SU-DHL-6 (cell line): ENCODE measurements around the gene IFI44.

Experiments used
- H2AFZ ChIP-seq: fragments of 200-600 bp; sonication (generic); 2 replicates; pipeline ENCODE4 v1.6.1; 2014; ENCODE audit warnings: low read depth, mild to moderate bottlenecking, moderate library complexity, mixed read lengths, antibody characterized with exemption, low read length; ENCODE audit not compliant: severe bottlenecking
- H3F3A ChIP-seq: fragments of 200-600 bp; shearing (Covaris generic); 2 replicates; pipeline ENCODE4 v1.6.0; 2016; ENCODE audit warnings: antibody characterized with exemption, mild to moderate bottlenecking; ENCODE audit not compliant: insufficient read depth
- H3K27ac ChIP-seq: fragments of 200-600 bp; sonication (generic); 2 replicates; pipeline ENCODE4 v1.5.1; 2016; ENCODE audit warnings: low read depth, mild to moderate bottlenecking, low read length, moderate library complexity, mixed read lengths
- H3K27me3 ChIP-seq: fragments of 200-600 bp; sonication (generic), shearing (Covaris generic); 2 replicates; pipeline ENCODE4 v1.6.0; 2014; ENCODE audit warnings: mild to moderate bottlenecking, low read length
- H3K36me3 ChIP-seq: fragments of 200-600 bp; sonication (generic); 2 replicates; pipeline ENCODE4 v1.6.1; 2014; ENCODE audit warnings: mild to moderate bottlenecking, low read length, mixed read lengths
- H3K4me2 ChIP-seq: fragments of 300-600, 200-600 bp; shearing (Covaris generic), sonication (generic); 2 replicates; pipeline ENCODE4 v1.6.0; 2014; ENCODE audit warnings: low read length, low read depth, mild to moderate bottlenecking; ENCODE audit not compliant: poor library complexity, severe bottlenecking
- H3K4me3 ChIP-seq: fragments of 200-600 bp; sonication (generic); 2 replicates; pipeline ENCODE4 v1.5.1; 2014; ENCODE audit warnings: antibody characterized with exemption, low read length, mild to moderate bottlenecking, mixed read lengths; ENCODE audit not compliant: insufficient read depth, poor library complexity, severe bottlenecking
- H3K79me2 ChIP-seq: fragments of 200-600 bp; sonication (generic); 2 replicates; pipeline ENCODE4 v1.6.1; 2014; ENCODE audit warnings: mild to moderate bottlenecking, low read length, moderate library complexity; ENCODE audit not compliant: insufficient read depth
- H3K9ac ChIP-seq: fragments of 200-600 bp; sonication (generic); 2 replicates; pipeline ENCODE4 v1.7.0; 2014; ENCODE audit warnings: mild to moderate bottlenecking, low read length
- H3K9me2 ChIP-seq: fragments of 200-600 bp; sonication (generic); replicated peaks from 2 replicates; pipeline ENCODE4 v1.6.1; 2014; ENCODE audit warnings: low read length; ENCODE audit not compliant: insufficient read depth
- H3K9me3 ChIP-seq: fragments of 200-600 bp; sonication (generic); 2 replicates; pipeline ENCODE4 v1.6.1; 2014; ENCODE audit warnings: low read length, mixed read lengths; ENCODE audit not compliant: insufficient read depth
- H4K20me1 ChIP-seq: fragments of 200-600 bp; sonication (generic); 2 replicates; pipeline ENCODE4 v1.6.1; 2014; ENCODE audit warnings: low read depth, mild to moderate bottlenecking, antibody characterized with exemption, low read length, moderate library complexity, mixed read lengths
- EZH2phosphoT487 ChIP-seq: fragments of 200-600 bp; sonication (generic), shearing (Covaris generic); conservative IDR thresholded peaks from 2 replicates; pipeline ENCODE4 v1.6.1; 2018; ENCODE audit warnings: mild to moderate bottlenecking, antibody characterized with exemption, low read length, moderate library complexity, mixed read lengths
- TF ChIP-seq, protein P1 (sequence below): fragments of 200-600 bp; sonication (generic); IDR thresholded peaks from one replicate; pipeline ENCODE4 v1.5.1; 2017; ENCODE audit warnings: antibody characterized with exemption, mild to moderate bottlenecking, low read length, moderate library complexity; ENCODE audit not compliant: insufficient read depth, poor library complexity, severe bottlenecking

Gene IFI44

GRCh38 chr1:78699813-78700212 is 50.2 kb downstream of the IFI44 start:
- no peak for TF ChIP-seq EZH2phosphoT487
- TF ChIP-seq, protein P1, sequence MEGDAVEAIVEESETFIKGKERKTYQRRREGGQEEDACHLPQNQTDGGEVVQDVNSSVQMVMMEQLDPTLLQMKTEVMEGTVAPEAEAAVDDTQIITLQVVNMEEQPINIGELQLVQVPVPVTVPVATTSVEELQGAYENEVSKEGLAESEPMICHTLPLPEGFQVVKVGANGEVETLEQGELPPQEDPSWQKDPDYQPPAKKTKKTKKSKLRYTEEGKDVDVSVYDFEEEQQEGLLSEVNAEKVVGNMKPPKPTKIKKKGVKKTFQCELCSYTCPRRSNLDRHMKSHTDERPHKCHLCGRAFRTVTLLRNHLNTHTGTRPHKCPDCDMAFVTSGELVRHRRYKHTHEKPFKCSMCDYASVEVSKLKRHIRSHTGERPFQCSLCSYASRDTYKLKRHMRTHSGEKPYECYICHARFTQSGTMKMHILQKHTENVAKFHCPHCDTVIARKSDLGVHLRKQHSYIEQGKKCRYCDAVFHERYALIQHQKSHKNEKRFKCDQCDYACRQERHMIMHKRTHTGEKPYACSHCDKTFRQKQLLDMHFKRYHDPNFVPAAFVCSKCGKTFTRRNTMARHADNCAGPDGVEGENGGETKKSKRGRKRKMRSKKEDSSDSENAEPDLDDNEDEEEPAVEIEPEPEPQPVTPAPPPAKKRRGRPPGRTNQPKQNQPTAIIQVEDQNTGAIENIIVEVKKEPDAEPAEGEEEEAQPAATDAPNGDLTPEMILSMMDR = no peak
- no peaks in the 10 kb centered on the region for H3K79me2 ChIP-seq
- H3K9me3 ChIP-seq = no peaks in the 10 kb centered on the region
- no peak overlapping the region for H3K4me3 ChIP-seq
- H3F3A ChIP-seq = no peaks in the 10 kb centered on the region
- H3K27ac ChIP-seq = no peak overlapping the region
- H3K9ac ChIP-seq = no peak overlapping the region
- H3K9me2 ChIP-seq = no peaks in the 10 kb centered on the region
- no peak overlapping the region for H2AFZ ChIP-seq
- H4K20me1 ChIP-seq = no peaks in the 10 kb centered on the region
- no peaks in the 10 kb centered on the region for H3K27me3 ChIP-seq
- no peak overlapping the region for H3K4me2 ChIP-seq
- H3K36me3 ChIP-seq = no peaks in the 10 kb centered on the region

- Histone ChIP-seq H3K9me2 (no peaks in the 10 kb centered on the region), H3K9me3 (no peaks in the 10 kb centered on the region), H2AFZ (no peak overlapping the region), H3K9ac (no peak overlapping the region), H3K36me3 (no peaks in the 10 kb centered on the region), H3K4me3 (no peak overlapping the region), H3K4me2 (no peak overlapping the region), H3F3A (no peaks in the 10 kb centered on the region), H3K27ac (no peak overlapping the region), H4K20me1 (no peaks in the 10 kb centered on the region), H3K79me2 (no peaks in the 10 kb centered on the region), H3K27me3 (no peaks in the 10 kb centered on the region)
- TF ChIP-seq, protein P1 = no peak
- TF ChIP-seq EZH2phosphoT487 = no peak
These were observed 52.8 kb downstream of the IFI44 start for GRCh38 chr1:78702426-78702825.

DNA sequence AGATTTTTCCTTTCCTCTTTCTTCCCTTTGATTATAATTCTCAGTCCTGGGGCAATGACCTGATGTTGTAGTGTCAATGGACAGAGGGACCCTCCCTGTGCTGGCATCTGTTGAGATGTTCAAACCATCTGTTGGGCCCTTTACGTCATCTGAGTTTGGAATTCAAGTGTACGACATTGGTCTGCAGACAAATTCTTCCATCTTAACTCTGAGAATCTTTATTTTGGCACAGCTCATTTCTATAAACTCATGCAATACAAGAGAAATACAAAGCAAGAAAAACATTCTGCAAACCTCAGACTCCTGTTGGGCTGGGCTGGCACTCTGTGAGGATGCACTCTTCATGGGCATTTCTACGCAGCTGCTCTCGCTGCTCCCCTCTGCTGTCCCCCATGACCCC is 54.2 kb downstream of the IFI44 start:
- Histone ChIP-seq H3K36me3 (no peaks in the 10 kb centered on the region), H3K9ac (no peak overlapping the region), H3K4me3 (no peak overlapping the region), H3K27me3 (no peaks in the 10 kb centered on the region), H3F3A (no peaks in the 10 kb centered on the region), H3K27ac (no peak overlapping the region), H4K20me1 (no peaks in the 10 kb centered on the region), H3K9me3 (no peaks in the 10 kb centered on the region), H3K9me2 (no peaks in the 10 kb centered on the region), H3K4me2 (no peak overlapping the region), H2AFZ (no peak overlapping the region), H3K79me2 (no peaks in the 10 kb centered on the region)
- TF ChIP-seq, protein P1 = no peak
- TF ChIP-seq EZH2phosphoT487 = no peak
